Activated T-helper 9 cell treated with anti-CD3 and anti-CD28 coated beads, Interleukin-2, amount 50 U/mL, for 16 hours (primary cell): ENCODE results near the gene ZNF180.
A peak's percentile ranks its signal among the peaks of the same experiment; 100 is the strongest.
"Not testable (repeated sequence)": the region's sequence is repeated elsewhere in the genome, so short reads cannot be mapped to it uniquely, and the experiment has no call there.

Experiments
- DNase-seq: peaks from one replicate; pipeline ENCODE4 v3.0.0-alpha.2; 2020; ENCODE audit warnings: low read depth

The ZNF180 gene

GRCh38 chr19:44498988-44499387, 1.3 kb downstream of the ZNF180 start:
- DNase-seq: no peak

- no peak for DNase-seq
Observed at GRCh38 chr19:44496711-44497110, 3.6 kb downstream of the ZNF180 start.

GRCh38 chr19:44476559-44477408, 23.5 kb downstream of the ZNF180 start:
- no peak for DNase-seq

GRCh38 chr19:44468730-44469129, 31.6 kb downstream of the ZNF180 start:
- not testable (repeated sequence) for DNase-seq

- not testable (repeated sequence) for DNase-seq
Observed at GRCh38 chr19:44462600-44463286, 37.6 kb downstream of the ZNF180 start.

GRCh38 chr19:44456016-44456415, 44.3 kb downstream of the ZNF180 start:
- not testable (repeated sequence) for DNase-seq

GRCh38 chr19:44455100-44455499, 45.2 kb downstream of the ZNF180 start:
- no peak for DNase-seq

- no peak for DNase-seq
Observed at GRCh38 chr19:44452367-44452766, 48.0 kb downstream of the ZNF180 start.

GRCh38 chr19:44451687-44452086, 48.6 kb downstream of the ZNF180 start:
- no peak for DNase-seq

- DNase-seq: peak; percentile 19
Observed at GRCh38 chr19:44447916-44448674, 52.2 kb downstream of the ZNF180 start, which contains the start of gene ZNF229. ZNF229 (minus strand) TSS chr19:44448472; CDS start chr19:44442847, 5,625 bp downstream.

- DNase-seq: no peak
Observed at GRCh38 chr19:44438441-44438840, 61.9 kb downstream of the ZNF180 start.

GRCh38 chr19:44435441-44435840, 64.9 kb downstream of the ZNF180 start:
- no peak for DNase-seq

- DNase-seq: no peak
Observed at GRCh38 chr19:44430956-44431355, 69.4 kb downstream of the ZNF180 start.
